Loucy (cell line): ENCODE results near the gene TOP1.

Experiments used
- CTCF ChIP-seq: fragments of 200-600 bp; sonication (generic); conservative IDR thresholded peaks from 2 replicates; pipeline ENCODE4 v1.5.1; 2014; ENCODE audit warnings: mild to moderate bottlenecking, antibody characterized with exemption, low read length
- EZH2phosphoT487 ChIP-seq: fragments of 200-600 bp; IDR thresholded peaks from 2 replicates; pipeline ENCODE4 v1.6.1; 2018; ENCODE audit warnings: antibody characterized with exemption, mild to moderate bottlenecking, moderate library complexity, borderline replicate concordance

- no peak for TF ChIP-seq CTCF
- TF ChIP-seq EZH2phosphoT487: no peak
These were observed 43.7 kb downstream of the TOP1 start for GRCh38 chr20:41072190-41072863.
